Activated T-helper 17 cell treated with anti-CD3 and anti-CD28 coated beads, Interleukin-2, amount 50 U/mL, for 72 hours (primary cell): Measurements from ENCODE around the gene CTBP1. TPM values are rescaled to one million over a fixed set of nuclear protein-coding genes. Genes with fewer than 3 reads are reported as not detected.
"Not testable (repeated sequence)": the region's sequence is repeated elsewhere in the genome, so short reads cannot be mapped to it uniquely, and the experiment has no call there.

Experiments used
- ATAC-seq: fragments of 150-1000 bp; cut with Tn5 transposase; replicated peaks from 2 replicates; pipeline ENCODE4 v1.10.0; 2021; ENCODE audit warnings: mild to moderate bottlenecking, moderate library complexity
- H3K27ac Mint-ChIP-seq: one replicate; pipeline ENCODE4 v1.8.0; 2022; ENCODE audit warnings: mixed read lengths
- H3K27me3 Mint-ChIP-seq: one replicate; pipeline ENCODE4 v1.8.0; 2022; ENCODE audit warnings: mixed read lengths
- H3K36me3 Mint-ChIP-seq: one replicate; pipeline ENCODE4 v1.8.0; 2022; ENCODE audit warnings: low read depth, mild to moderate bottlenecking, mixed read lengths
- H3K4me1 Mint-ChIP-seq: one replicate; pipeline ENCODE4 v1.8.0; 2022; ENCODE audit warnings: mixed read lengths
- H3K4me3 Mint-ChIP-seq: one replicate; pipeline ENCODE4 v1.8.0; 2022; ENCODE audit warnings: mild to moderate bottlenecking, mixed read lengths
- H3K9me3 Mint-ChIP-seq: one replicate; pipeline ENCODE4 v1.8.0; 2022; ENCODE audit warnings: mixed read lengths
- total RNA-seq, 2 donors: library from RNA; stranded (reverse); gene quantifications; one replicate each; pipeline ENCODE4 v1.2.3, GENCODE V29; 2022

Gene CTBP1
- total RNA-seq = 100 to 1,000 TPM; 117 to 173 TPM

DNA sequence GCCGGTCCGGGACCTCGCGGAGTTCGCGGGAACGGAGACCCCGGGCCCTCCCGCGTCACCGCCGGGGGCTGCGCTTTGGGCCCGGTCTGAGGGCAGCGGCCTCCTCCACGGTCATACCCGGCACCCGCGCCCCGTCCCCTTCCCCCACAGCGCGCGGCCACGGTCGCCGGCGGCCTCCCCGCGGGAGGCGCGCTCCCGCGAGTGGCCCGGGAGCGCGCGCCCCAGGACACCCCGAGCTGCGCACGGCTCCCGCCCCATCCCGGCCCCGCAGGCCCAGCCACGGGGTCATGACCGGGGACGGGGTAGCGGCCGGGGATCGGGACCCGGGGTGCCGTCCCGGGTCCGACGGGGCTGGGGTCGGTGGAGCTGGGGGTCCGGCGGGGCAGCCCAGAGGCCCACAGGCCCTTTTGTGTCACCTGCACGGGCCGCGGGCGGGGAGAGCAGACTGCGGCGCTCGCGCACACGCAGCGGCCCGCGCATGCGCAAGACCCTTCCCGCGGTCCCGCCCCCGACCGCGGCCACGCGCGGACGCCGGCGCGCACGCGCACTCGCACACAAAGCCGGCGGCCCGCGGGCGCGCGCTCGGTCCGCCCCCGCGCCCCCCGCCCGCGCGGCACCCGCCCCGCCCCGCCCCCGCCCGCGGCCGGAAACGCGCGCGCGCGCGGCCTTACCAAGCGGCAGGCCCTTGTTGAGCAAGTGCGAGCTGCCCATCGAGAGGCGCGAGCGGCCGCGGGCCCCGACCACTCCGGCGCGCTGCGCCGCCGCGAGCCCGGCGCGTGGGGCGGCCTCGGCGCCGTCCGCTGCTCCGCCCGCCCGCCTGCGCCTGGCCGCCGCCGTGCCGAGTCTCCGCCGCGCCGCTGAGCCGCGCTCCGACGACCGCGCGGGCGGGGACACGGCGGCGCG lies at the start of gene CTBP1:
Gene CTBP1, minus strand, starts transcription at position 886 of the 903 bp plus-strand sequence. CDS start 7,799 bp downstream, outside the sequence.
- Mint-ChIP-seq H3K4me1 (peaks cover 41% of the 10 kb centered on the region), H3K27me3 (no peaks in the 10 kb centered on the region)
- ATAC-seq = peak; percentile 58

GRCh38 chr4:1298461-1298860 lies 49.5 kb upstream of the CTBP1 start:
- no peak overlapping the region for H3K4me3 Mint-ChIP-seq
- H3K36me3 Mint-ChIP-seq = peaks cover 62% of the 10 kb centered on the region
- no peaks in the 10 kb centered on the region for H3K9me3 Mint-ChIP-seq
- H3K27me3 Mint-ChIP-seq = no peaks in the 10 kb centered on the region
- H3K27ac Mint-ChIP-seq = peak overlapping the region; percentile 76
- ATAC-seq = no peak
- H3K4me1 Mint-ChIP-seq = peaks cover 50% of the 10 kb centered on the region

More for the DNA sequence above, at the start of gene CTBP1:
- Mint-ChIP-seq H3K9me3 (no peaks in the 10 kb centered on the region), H3K36me3 (peaks cover 23% of the 10 kb centered on the region), H3K27ac (peak within 1 kb of the TSS; percentile 94), H3K4me3 (peak within 1 kb of the TSS; percentile 93)

GRCh38 chr4:1297456-1298325 lies 48.8 kb upstream of the CTBP1 start:
- Mint-ChIP-seq H3K27me3 (no peaks in the 10 kb centered on the region), H3K4me1 (peaks cover 50% of the 10 kb centered on the region), H3K9me3 (no peaks in the 10 kb centered on the region), H3K4me3 (peak overlapping the region; percentile 32), H3K27ac (peak overlapping the region; percentile 76), H3K36me3 (peaks cover 64% of the 10 kb centered on the region)
- no peak for ATAC-seq

DNA sequence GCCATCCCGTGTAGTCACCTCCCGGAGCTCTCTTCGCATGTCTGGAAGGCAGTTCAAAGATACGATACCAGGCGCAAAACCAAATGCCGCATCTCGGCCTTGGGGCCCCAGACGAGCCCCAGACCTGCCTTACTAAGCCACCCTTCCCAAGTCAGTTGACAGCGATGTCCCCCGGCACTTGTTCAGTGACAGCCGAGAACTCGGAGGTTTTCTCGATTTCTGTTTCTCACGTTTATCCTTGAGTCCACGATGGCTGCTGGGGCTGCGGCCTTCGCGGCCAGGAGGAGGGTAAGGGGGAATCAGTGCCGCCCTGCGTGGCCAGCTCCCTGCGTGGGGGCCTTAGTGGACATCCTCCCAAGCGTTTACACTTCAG lies 48.1 kb upstream of the CTBP1 start:
- H3K4me3 Mint-ChIP-seq = peak overlapping the region; percentile 32
- ATAC-seq = no peak

GRCh38 chr4:1296324-1297022 lies 47.5 kb upstream of the CTBP1 start:
- ATAC-seq = no peak
- Mint-ChIP-seq H3K9me3 (no peaks in the 10 kb centered on the region), H3K27ac (peak overlapping the region; percentile 76), H3K4me3 (peak overlapping the region; percentile 32), H3K4me1 (peaks cover 53% of the 10 kb centered on the region), H3K27me3 (no peaks in the 10 kb centered on the region), H3K36me3 (peaks cover 68% of the 10 kb centered on the region)

More for the DNA sequence above, 48.1 kb upstream of the CTBP1 start:
- peaks cover 53% of the 10 kb centered on the region for H3K4me1 Mint-ChIP-seq
- no peaks in the 10 kb centered on the region for H3K27me3 Mint-ChIP-seq
- peaks cover 68% of the 10 kb centered on the region for H3K36me3 Mint-ChIP-seq
- H3K9me3 Mint-ChIP-seq = no peaks in the 10 kb centered on the region
- peak overlapping the region; percentile 76 for H3K27ac Mint-ChIP-seq

GRCh38 chr4:1295405-1296055 lies 46.6 kb upstream of the CTBP1 start:
- Mint-ChIP-seq H3K4me1 (peaks cover 47% of the 10 kb centered on the region), H3K27me3 (no peaks in the 10 kb centered on the region), H3K36me3 (peaks cover 64% of the 10 kb centered on the region)

GRCh38 chr4:1294891-1295290 lies 46.0 kb upstream of the CTBP1 start:
- H3K27me3 Mint-ChIP-seq = no peaks in the 10 kb centered on the region
- no peak overlapping the region for H3K4me3 Mint-ChIP-seq
- peaks cover 43% of the 10 kb centered on the region for H3K4me1 Mint-ChIP-seq
- H3K9me3 Mint-ChIP-seq = no peaks in the 10 kb centered on the region
- H3K36me3 Mint-ChIP-seq = peaks cover 59% of the 10 kb centered on the region
- H3K27ac Mint-ChIP-seq = peak overlapping the region; percentile 33
- ATAC-seq = no peak

More at GRCh38 chr4:1295405-1296055, 46.6 kb upstream of the CTBP1 start:
- no peak overlapping the region for H3K4me3 Mint-ChIP-seq
- H3K9me3 Mint-ChIP-seq = no peaks in the 10 kb centered on the region
- no peak for ATAC-seq
- peak overlapping the region; percentile 33 for H3K27ac Mint-ChIP-seq

- no peak overlapping the region for H3K27ac Mint-ChIP-seq
- no peak for ATAC-seq
- no peak overlapping the region for H3K4me3 Mint-ChIP-seq
- H3K27me3 Mint-ChIP-seq = no peaks in the 10 kb centered on the region
- no peaks in the 10 kb centered on the region for H3K9me3 Mint-ChIP-seq
- H3K4me1 Mint-ChIP-seq = peaks cover 38% of the 10 kb centered on the region
- H3K36me3 Mint-ChIP-seq = peaks cover 55% of the 10 kb centered on the region
Observed at GRCh38 chr4:1294424-1294823, 45.5 kb upstream of the CTBP1 start.

DNA sequence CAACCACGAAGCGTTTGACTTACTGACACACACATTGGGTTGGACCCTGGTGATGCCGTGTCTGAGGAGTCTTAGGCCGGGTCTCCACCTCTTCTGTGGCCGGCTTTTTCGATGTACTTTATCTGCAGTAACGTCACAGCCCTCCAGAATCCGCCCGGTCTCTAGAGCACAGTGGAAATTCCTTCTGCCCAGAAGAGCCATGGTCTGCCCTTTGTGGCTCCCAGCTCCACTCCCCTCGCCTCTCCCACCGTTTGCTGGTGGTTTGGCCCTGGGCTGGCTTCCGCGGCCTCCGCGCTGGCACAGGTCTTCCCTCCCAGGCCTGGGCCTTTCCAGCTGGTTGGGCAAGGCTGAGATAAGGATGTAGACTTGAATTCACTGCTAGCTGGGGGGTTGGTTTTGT lies 45.1 kb upstream of the CTBP1 start:
- ATAC-seq = no peak
- Mint-ChIP-seq H3K27ac (no peak overlapping the region), H3K27me3 (no peaks in the 10 kb centered on the region), H3K36me3 (peaks cover 50% of the 10 kb centered on the region), H3K4me1 (peaks cover 34% of the 10 kb centered on the region), H3K4me3 (no peak overlapping the region), H3K9me3 (no peaks in the 10 kb centered on the region)

- no peak for ATAC-seq
- no peaks in the 10 kb centered on the region for H3K9me3 Mint-ChIP-seq
- H3K27me3 Mint-ChIP-seq = no peaks in the 10 kb centered on the region
- no peak overlapping the region for H3K27ac Mint-ChIP-seq
- no peak overlapping the region for H3K4me3 Mint-ChIP-seq
- peaks cover 34% of the 10 kb centered on the region for H3K4me1 Mint-ChIP-seq
- H3K36me3 Mint-ChIP-seq = peaks cover 46% of the 10 kb centered on the region
Observed at GRCh38 chr4:1293531-1293941, 44.6 kb upstream of the CTBP1 start.

DNA sequence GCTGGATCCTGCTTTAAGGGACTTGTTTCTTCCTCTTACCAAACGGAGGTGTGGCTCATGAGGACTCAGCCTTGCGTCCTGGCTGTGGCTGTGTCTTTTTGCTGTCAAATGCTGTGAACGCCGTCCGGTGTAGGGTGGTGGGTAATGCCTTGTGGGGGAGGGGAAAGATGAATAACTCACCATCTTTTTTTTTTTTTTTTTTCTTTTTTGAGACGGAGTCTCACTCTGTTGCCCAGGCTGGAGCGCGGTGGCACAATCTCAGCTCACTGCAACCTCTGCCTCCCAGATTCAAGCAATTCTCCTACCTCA lies 43.7 kb upstream of the CTBP1 start:
- not testable (repeated sequence) for ATAC-seq, H3K9me3 Mint-ChIP-seq
- peaks cover 29% of the 10 kb centered on the region for H3K4me1 Mint-ChIP-seq

DNA sequence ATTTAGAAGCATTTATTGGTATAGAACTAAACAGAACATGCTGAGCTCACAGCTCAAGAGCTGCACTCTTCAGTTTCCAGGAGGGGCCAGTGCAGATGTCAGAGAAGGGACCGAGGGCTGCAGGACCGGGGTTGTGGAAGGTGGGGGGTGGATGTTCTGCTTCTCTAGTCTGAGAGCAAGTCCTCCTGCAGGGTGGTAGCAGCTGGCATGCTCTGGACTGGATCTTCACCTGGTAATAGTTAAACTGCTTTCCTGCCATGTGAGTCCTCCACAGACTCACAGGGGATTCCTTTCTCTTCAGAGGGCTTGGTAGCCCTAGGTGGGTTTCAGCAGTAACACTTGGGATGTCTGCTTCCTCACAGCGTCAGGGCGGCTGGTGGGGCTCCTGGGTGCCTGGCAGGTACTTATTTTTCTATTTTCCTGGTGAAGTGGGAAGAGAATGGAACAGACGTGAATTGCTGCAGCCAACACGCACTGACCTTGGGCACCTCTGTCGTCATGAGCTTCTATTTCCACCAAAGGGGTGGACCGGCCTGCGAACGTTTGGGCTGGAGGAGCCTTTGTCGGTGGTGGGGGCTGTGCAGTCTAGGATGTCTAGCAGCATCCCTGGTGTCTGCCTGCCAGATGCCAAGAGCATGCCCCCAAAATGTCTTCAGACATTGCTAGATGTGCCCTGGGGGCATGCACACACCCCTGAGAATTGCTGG lies 43.2 kb upstream of the CTBP1 start:
- Mint-ChIP-seq H3K4me1 (peaks cover 24% of the 10 kb centered on the region), H3K27ac (peak overlapping the region; percentile 96), H3K4me3 (peak overlapping the region; percentile 99), H3K9me3 (no peaks in the 10 kb centered on the region), H3K27me3 (no peaks in the 10 kb centered on the region), H3K36me3 (peaks cover 32% of the 10 kb centered on the region)
- ATAC-seq = no peak

More for the DNA sequence above, 43.7 kb upstream of the CTBP1 start:
- Mint-ChIP-seq H3K27ac (peak overlapping the region; percentile 96), H3K4me3 (peak overlapping the region; percentile 99), H3K36me3 (peaks cover 37% of the 10 kb centered on the region)
- H3K27me3 Mint-ChIP-seq = not testable (repeated sequence)

DNA sequence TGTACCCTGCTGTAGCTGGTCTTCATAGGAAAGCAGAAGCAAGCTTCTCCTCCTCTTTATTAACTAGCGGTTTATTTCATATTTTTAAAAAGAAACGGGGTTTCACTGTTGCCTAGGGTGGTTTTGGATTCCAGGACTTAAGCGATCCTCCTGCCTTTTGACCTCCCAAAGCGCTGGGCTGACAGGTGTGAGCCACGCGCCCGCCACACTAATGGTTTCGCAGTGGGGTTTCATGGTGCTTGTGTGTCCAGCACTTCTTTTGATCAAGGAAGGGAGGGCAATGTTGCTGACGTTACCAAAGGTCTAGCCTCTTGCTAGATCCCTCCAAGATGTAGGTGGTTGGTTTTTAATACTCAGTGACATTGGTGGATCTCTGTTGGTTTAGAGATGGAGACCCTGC lies 42.2 kb upstream of the CTBP1 start:
- ATAC-seq = no peak
- no peaks in the 10 kb centered on the region for H3K9me3 Mint-ChIP-seq
- peaks cover 18% of the 10 kb centered on the region for H3K4me1 Mint-ChIP-seq
- no peaks in the 10 kb centered on the region for H3K27me3 Mint-ChIP-seq
- H3K36me3 Mint-ChIP-seq = peaks cover 22% of the 10 kb centered on the region
- peak overlapping the region; percentile 96 for H3K27ac Mint-ChIP-seq
- peak overlapping the region; percentile 99 for H3K4me3 Mint-ChIP-seq
